ENCODE measurements around the gene TMED8. TPM values are rescaled to one million over a fixed set of nuclear protein-coding genes. Genes with fewer than 3 reads are reported as not detected.

Gene TMED8
- total and polyA plus RNA-seq, 10 of the 15 experiments (the other 5 are each of a cell fraction or from before 2014, with no cell fraction given), result 7.3 to 39.1 (median 26.1) TPM

GRCh38 chr14:77406718-77407117 is 29.8 kb upstream of the TMED8 start:
- ChIA-PET SMC1A (ENCODE audit: uncharacterized antibody, unreplicated experiment) (interaction anchor here (0.6 to 1.8 kb wide), 5 partner anchors 12 to 91 kb away, joined by 3 to 5 read pairs (median 3); no protein-coding TSS in a partner anchor), POLR2A (interaction anchor here (0.5 to 0.6 kb wide), 2 partner anchors 18 to 90 kb away, joined by 5 to 9 read pairs; no protein-coding TSS in a partner anchor), CTCF (interaction anchor here (0.6 to 1.6 kb wide), 2 partner anchors 25 to 85 kb away, joined by 3 to 4 read pairs; no protein-coding TSS in a partner anchor), RAD21 (ENCODE audit: unreplicated experiment) (interaction anchor here (1.2 to 1.7 kb wide), 3 partner anchors 30 to 91 kb away, joined by 3 to 12 read pairs (median 3); partner anchors contain the start of genes SAMD15 and TMED8)
- H3K9me3 ChIP-seq (replicated peaks; ENCODE audit: control insufficient read depth, insufficient read depth, low read length), result no peaks in the 10 kb centered on the region
- H4K20me1 ChIP-seq (ENCODE audit: control insufficient read depth, insufficient read depth), result no peaks in the 10 kb centered on the region
- in situ Hi-C loops (cut with MboI), result no loop called here
- H3K4me1 ChIP-seq (ENCODE audit: control insufficient read depth, insufficient read depth, low read length), result no peaks in the 10 kb centered on the region; the same call in 1 of the 2 replicates
- TF ChIP-seq ZNF384 (IDR thresholded peaks at IDR 0.05; ENCODE audit: borderline replicate concordance, low read depth, low read length) (no peak), FOXM1 (IDR thresholded peaks at IDR 0.05; ENCODE audit: low read depth, low read length) (no peak), CREM (IDR thresholded peaks at IDR 0.05; ENCODE audit: low read depth) (no peak), ATF7 (IDR thresholded peaks at IDR 0.05; ENCODE audit: low read depth) (no peak), NBN (IDR thresholded peaks at IDR 0.05) (no peak), DPF2 (IDR thresholded peaks at IDR 0.05) (no peak), SP1 (IDR thresholded peaks at IDR 0.05; ENCODE audit: low read depth, low read length) (no peak), MYB (IDR thresholded peaks at IDR 0.05; ENCODE audit: borderline replicate concordance, low read depth, low read length) (no peak), MTA2 (IDR thresholded peaks at IDR 0.05; ENCODE audit: low read depth) (no peak), MEF2B (IDR thresholded peaks at IDR 0.05; ENCODE audit: partially characterized antibody, poor library complexity, severe bottlenecking) (no peak), SMAD5 (IDR thresholded peaks at IDR 0.05; ENCODE audit: low read depth) (no peak), CBX5 (IDR thresholded peaks at IDR 0.05; ENCODE audit: low read depth) (no peak), TCF12 (IDR thresholded peaks at IDR 0.05; ENCODE audit: low read depth, low read length) (no peak)
- TF ChIP-seq, protein P1, sequence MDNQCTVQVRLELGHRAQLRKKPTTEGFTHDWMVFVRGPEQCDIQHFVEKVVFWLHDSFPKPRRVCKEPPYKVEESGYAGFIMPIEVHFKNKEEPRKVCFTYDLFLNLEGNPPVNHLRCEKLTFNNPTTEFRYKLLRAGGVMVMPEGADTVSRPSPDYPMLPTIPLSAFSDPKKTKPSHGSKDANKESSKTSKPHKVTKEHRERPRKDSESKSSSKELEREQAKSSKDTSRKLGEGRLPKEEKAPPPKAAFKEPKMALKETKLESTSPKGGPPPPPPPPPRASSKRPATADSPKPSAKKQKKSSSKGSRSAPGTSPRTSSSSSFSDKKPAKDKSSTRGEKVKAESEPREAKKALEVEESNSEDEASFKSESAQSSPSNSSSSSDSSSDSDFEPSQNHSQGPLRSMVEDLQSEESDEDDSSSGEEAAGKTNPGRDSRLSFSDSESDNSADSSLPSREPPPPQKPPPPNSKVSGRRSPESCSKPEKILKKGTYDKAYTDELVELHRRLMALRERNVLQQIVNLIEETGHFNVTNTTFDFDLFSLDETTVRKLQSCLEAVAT (IDR thresholded peaks at IDR 0.05), result no peak
- TF ChIP-seq, protein P2, sequence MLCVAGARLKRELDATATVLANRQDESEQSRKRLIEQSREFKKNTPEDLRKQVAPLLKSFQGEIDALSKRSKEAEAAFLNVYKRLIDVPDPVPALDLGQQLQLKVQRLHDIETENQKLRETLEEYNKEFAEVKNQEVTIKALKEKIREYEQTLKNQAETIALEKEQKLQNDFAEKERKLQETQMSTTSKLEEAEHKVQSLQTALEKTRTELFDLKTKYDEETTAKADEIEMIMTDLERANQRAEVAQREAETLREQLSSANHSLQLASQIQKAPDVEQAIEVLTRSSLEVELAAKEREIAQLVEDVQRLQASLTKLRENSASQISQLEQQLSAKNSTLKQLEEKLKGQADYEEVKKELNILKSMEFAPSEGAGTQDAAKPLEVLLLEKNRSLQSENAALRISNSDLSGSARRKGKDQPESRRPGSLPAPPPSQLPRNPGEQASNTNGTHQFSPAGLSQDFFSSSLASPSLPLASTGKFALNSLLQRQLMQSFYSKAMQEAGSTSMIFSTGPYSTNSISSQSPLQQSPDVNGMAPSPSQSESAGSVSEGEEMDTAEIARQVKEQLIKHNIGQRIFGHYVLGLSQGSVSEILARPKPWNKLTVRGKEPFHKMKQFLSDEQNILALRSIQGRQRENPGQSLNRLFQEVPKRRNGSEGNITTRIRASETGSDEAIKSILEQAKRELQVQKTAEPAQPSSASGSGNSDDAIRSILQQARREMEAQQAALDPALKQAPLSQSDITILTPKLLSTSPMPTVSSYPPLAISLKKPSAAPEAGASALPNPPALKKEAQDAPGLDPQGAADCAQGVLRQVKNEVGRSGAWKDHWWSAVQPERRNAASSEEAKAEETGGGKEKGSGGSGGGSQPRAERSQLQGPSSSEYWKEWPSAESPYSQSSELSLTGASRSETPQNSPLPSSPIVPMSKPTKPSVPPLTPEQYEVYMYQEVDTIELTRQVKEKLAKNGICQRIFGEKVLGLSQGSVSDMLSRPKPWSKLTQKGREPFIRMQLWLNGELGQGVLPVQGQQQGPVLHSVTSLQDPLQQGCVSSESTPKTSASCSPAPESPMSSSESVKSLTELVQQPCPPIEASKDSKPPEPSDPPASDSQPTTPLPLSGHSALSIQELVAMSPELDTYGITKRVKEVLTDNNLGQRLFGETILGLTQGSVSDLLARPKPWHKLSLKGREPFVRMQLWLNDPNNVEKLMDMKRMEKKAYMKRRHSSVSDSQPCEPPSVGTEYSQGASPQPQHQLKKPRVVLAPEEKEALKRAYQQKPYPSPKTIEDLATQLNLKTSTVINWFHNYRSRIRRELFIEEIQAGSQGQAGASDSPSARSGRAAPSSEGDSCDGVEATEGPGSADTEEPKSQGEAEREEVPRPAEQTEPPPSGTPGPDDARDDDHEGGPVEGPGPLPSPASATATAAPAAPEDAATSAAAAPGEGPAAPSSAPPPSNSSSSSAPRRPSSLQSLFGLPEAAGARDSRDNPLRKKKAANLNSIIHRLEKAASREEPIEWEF (IDR thresholded peaks at IDR 0.05; ENCODE audit: insufficient replicate concordance, low read depth, low read length), result no peak
- TF ChIP-seq, protein P3, sequence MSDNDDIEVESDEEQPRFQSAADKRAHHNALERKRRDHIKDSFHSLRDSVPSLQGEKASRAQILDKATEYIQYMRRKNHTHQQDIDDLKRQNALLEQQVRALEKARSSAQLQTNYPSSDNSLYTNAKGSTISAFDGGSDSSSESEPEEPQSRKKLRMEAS (IDR thresholded peaks at IDR 0.05; ENCODE audit: low read depth, low read length), result no peak
- H3K27me3 ChIP-seq (replicated peaks in 1 of 2; ENCODE audit: control insufficient read depth in 2 of 2, insufficient read depth in 2 of 2, low read length in 1 of 2), result no peaks in the 10 kb centered on the region
- no peak overlapping the region for H3K4me3 ChIP-seq
- WGBS (ENCODE audit: insufficient coverage, insufficient replicate concordance, low lambda C conversion rate, missing lambda C conversion rate), result 56% methylated on average over 6 of the region's 6 CpGs
- intact Hi-C loops (cut with micrococcal nuclease; ENCODE audit: unreplicated experiment), result no loop called here
- FAIRE-seq (no peak), ATAC-seq (no peak), DNase-seq (ENCODE audit: low read depth, low spot score) (no peak)
- H3K36me3 ChIP-seq (ENCODE audit: control insufficient read depth in 2 of 2, insufficient read depth in 2 of 2, low read length in 1 of 2), result no peaks in the 10 kb centered on the region
- peak overlapping the region; percentile 15 for H2AFZ ChIP-seq (ENCODE audit: control insufficient read depth, low read depth, low read length)
- H3K4me2 ChIP-seq (ENCODE audit: control insufficient read depth, insufficient read depth), result no peak overlapping the region; the same call in 1 of the 2 replicates
- no peak overlapping the region for H3K27ac ChIP-seq (ENCODE audit: control insufficient read depth, insufficient read depth)
- no peaks in the 10 kb centered on the region for H3K79me2 ChIP-seq (ENCODE audit: control insufficient read depth, insufficient read depth, low read length)
- no TSS peak for BruUV-seq (replicated peaks)
- H3K9ac ChIP-seq (ENCODE audit: control insufficient read depth, insufficient read depth, low read length), result no peak overlapping the region
